GM12892 (cell line): ENCODE data around the gene DCLK1.

ENCODE experiments used
- POLR2A ChIP-seq: IDR thresholded peaks from 2 replicates; pipeline ENCODE4 v1.6.1; 2011; ENCODE audit warnings: low read depth, low read length, control low read depth
- POLR2AphosphoS5 ChIP-seq: IDR thresholded peaks from 2 replicates; pipeline ENCODE4 v1.6.1; 2011; ENCODE audit warnings: low read depth, low read length, control low read depth

- TF ChIP-seq POLR2AphosphoS5: no peak
- no peak for TF ChIP-seq POLR2A
Measured at GRCh38 chr13:35978607-35979316, 152.4 kb downstream of the DCLK1 start.
